Liver (tissue), 9 donors: ENCODE results near the gene CPED1. TPM values are rescaled to one million over a fixed set of nuclear protein-coding genes. Genes with fewer than 3 reads are reported as not detected.
A peak's percentile ranks its signal among the peaks of the same experiment; 100 is the strongest.

Experiments used
- DNase-seq: peaks from one replicate; pipeline ENCODE4 v3.0.0-alpha.2; 2017; ENCODE audit warnings: low spot score
- H3K27ac ChIP-seq, 2 donors: one replicate each; pipeline ENCODE4 v1.7.0; 2013; ENCODE audit warnings: inconsistent platforms in 2 of 2, low read length in 2 of 2, control low read depth in 1 of 2, low read depth in 1 of 2, mild to moderate bottlenecking in 1 of 2
- H3K27me3 ChIP-seq, 4 donors: one replicate each; pipeline versions ENCODE4 v1.6.1 to v1.7.0; 2013; ENCODE audit warnings: low read length in 3 of 4, inconsistent platforms in 1 of 4, mild to moderate bottlenecking in 1 of 4, moderate library complexity in 1 of 4; ENCODE audit not compliant: control insufficient read depth in 4 of 4, insufficient read depth in 4 of 4
- H3K36me3 ChIP-seq, 4 donors: one replicate each; pipeline versions ENCODE4 v1.6.1 to v1.7.0; 2013; ENCODE audit warnings: low read length in 3 of 4, mild to moderate bottlenecking in 3 of 4, low read depth in 1 of 4, moderate library complexity in 1 of 4; ENCODE audit not compliant: control insufficient read depth in 4 of 4, insufficient read depth in 3 of 4
- H3K4me1 ChIP-seq, 4 donors: one replicate each; pipeline versions ENCODE4 v1.6.1 to v1.7.0; 2013; ENCODE audit warnings: low read length in 3 of 4, mild to moderate bottlenecking in 3 of 4, moderate library complexity in 1 of 4; ENCODE audit not compliant: control insufficient read depth in 4 of 4, insufficient read depth in 4 of 4
- H3K4me3 ChIP-seq, 3 donors: one replicate each; pipeline versions ENCODE4 v1.6.1 to v1.7.0; 2013; ENCODE audit warnings: low read length in 3 of 3, control low read depth in 1 of 3, low read depth in 1 of 3, mild to moderate bottlenecking in 1 of 3
- H3K9ac ChIP-seq, 2 donors: one replicate each; pipeline ENCODE4 v1.7.0; 2013; ENCODE audit warnings: low read length in 2 of 2, mild to moderate bottlenecking in 2 of 2, moderate library complexity in 2 of 2, control low read depth in 1 of 2, low read depth in 1 of 2
- H3K9me3 ChIP-seq, 4 donors: one replicate each; pipeline versions ENCODE4 v1.6.1 to v1.7.0; 2013; ENCODE audit warnings: low read length in 3 of 4; ENCODE audit not compliant: control insufficient read depth in 4 of 4
- FOXA1 ChIP-seq: IDR thresholded peaks from 2 replicates; pipeline ENCODE4 v1.6.1; 2016; ENCODE audit warnings: antibody characterized with exemption
- FOXA2 ChIP-seq: IDR thresholded peaks from 2 replicates; pipeline ENCODE4 v1.6.1; 2016; ENCODE audit warnings: antibody characterized with exemption
- GABPA ChIP-seq, 2 donors: IDR thresholded peaks in 1 of 2; conservative IDR thresholded peaks in 1 of 2; 2 replicates each; pipeline ENCODE4 v1.6.1; 2016; ENCODE audit warnings: antibody characterized with exemption in 2 of 2, mild to moderate bottlenecking in 1 of 2, moderate library complexity in 1 of 2
- HNF4A ChIP-seq, 2 donors: conservative IDR thresholded peaks; 2 replicates each; pipeline ENCODE4 v1.6.1; 2016; ENCODE audit warnings: antibody characterized with exemption in 2 of 2, mild to moderate bottlenecking in 2 of 2
- JUND ChIP-seq, 2 donors: IDR thresholded peaks; 2 replicates each; pipeline ENCODE4 v1.6.1; 2016; ENCODE audit warnings: antibody characterized with exemption in 2 of 2
- NR2F2 ChIP-seq: IDR thresholded peaks from 2 replicates; pipeline ENCODE4 v1.6.1; 2016; ENCODE audit warnings: antibody characterized with exemption
- RAD21 ChIP-seq, 2 donors: IDR thresholded peaks; 2 replicates each; pipeline ENCODE4 v1.6.1; 2016; ENCODE audit warnings: antibody characterized with exemption in 2 of 2, mild to moderate bottlenecking in 2 of 2
- RXRA ChIP-seq, 2 donors: IDR thresholded peaks; 2 replicates each; pipeline ENCODE4 v1.6.1; 2017 to 2018; ENCODE audit warnings: antibody characterized with exemption in 2 of 2, mild to moderate bottlenecking in 1 of 2
- SP1 ChIP-seq: IDR thresholded peaks from 2 replicates; pipeline ENCODE4 v1.6.1; 2018; ENCODE audit warnings: antibody characterized with exemption, mild to moderate bottlenecking
- YY1 ChIP-seq: IDR thresholded peaks from 2 replicates; pipeline ENCODE4 v1.6.1; 2016; ENCODE audit warnings: antibody characterized with exemption, mild to moderate bottlenecking
- WGBS: extraction: QIAGEN DNeasy Blood & Tissue Kit; methylation state at CpG from one replicate; pipeline ENCODE4 v1.1.7; 2013; 5-methylcytosine and 5-hydroxymethylcytosine counted together
- polyA plus RNA-seq, 2 donors: library from polyadenylated mRNA; stranded (reverse) in 1 of 2; unstranded in 1 of 2; fragments of 200-250 nt in 1 of 2; fragments of >200 nt in 1 of 2; fragmentation: Nextera tagmentation in 1 of 2; extraction: Ambion mirVana in 1 of 2; gene quantifications; one replicate each; pipeline versions ENCODE4 v1.2.1 to v1.2.3, GENCODE V29; 2013 to 2015
- total RNA-seq, 2 donors: library from RNA; depleted of rRNA; stranded (reverse); fragments of >200 nt; gene quantifications; one replicate each; pipeline ENCODE4 v1.2.3, GENCODE V29; 2014
- TF ChIP-seq, protein P1 (sequence below): fragments of 150-350 bp; IDR thresholded peaks from 2 replicates; pipeline ENCODE4 v1.5.1; 2017; ENCODE audit warnings: improper control_type of control experiment, low read depth, low read length; ENCODE audit not compliant: missing input control
- TF ChIP-seq, protein P2 (sequence below): IDR thresholded peaks from 2 replicates; pipeline ENCODE4 v1.6.1; 2016; ENCODE audit warnings: antibody characterized with exemption
- TF ChIP-seq, protein P3 (sequence below): IDR thresholded peaks from 2 replicates; pipeline ENCODE4 v1.6.1; 2016; ENCODE audit warnings: antibody characterized with exemption
- TF ChIP-seq, protein P4 (sequence below): IDR thresholded peaks from 2 replicates; pipeline ENCODE4 v1.6.1; 2016; ENCODE audit warnings: antibody characterized with exemption
- TF ChIP-seq, protein P5 (sequence below): IDR thresholded peaks from 2 replicates; pipeline ENCODE4 v1.6.1; 2016; ENCODE audit warnings: antibody characterized with exemption, mild to moderate bottlenecking
- donor health status: healthy.
- donor health status: healthy.
- donor health status: healthy.
- donor health status: healthy.
- donor health status: healthy.

The CPED1 gene
- total and polyA plus RNA-seq, 4 donors, result 8.5 to 58.0 (median 14.6) TPM

DNA sequence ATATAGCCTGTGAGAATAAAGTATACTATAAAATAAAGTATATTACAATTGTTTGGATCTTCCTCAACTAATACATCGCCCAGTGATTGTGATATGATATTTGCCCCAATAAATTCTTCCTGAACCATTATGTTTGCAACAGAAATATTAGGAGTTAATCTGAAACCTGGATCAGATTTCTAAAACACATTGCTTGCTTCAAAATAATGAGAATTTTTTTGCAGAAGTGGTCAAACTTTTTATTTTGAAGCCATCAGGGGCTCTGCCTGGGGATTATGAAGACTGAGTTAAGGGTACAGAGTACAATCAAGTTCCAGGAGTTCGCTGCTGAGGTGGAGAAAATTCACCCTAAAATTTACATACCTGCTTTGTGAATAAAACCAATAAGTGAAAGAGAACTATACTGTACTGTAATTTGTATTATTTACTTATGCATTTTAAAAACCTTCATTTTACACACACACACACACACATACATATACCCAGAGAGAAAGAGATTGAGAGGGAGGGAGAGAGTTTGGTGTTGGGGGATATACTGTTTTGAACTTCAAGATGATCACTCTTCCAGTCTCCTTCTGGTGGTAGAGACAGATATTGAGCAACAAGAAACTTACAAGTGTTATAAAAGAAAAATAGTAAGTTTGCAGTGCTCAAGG lies 91.9 kb downstream of the CPED1 start:
- H3K27ac ChIP-seq, result peak overlapping the region in 1 of 2 donors; percentile 19
- no peaks in the 10 kb centered on the region for H3K36me3 ChIP-seq
- no peaks in the 10 kb centered on the region for H3K9me3 ChIP-seq
- no peak overlapping the region for H3K9ac ChIP-seq
- peaks cover 0 to 25% (median 19%) of the 10 kb centered on the region in 4 donors for H3K4me1 ChIP-seq
- no peaks in the 10 kb centered on the region for H3K27me3 ChIP-seq
- TF ChIP-seq RAD21 (IDR thresholded peaks at IDR 0.05) (no peak), YY1 (no peak), HNF4A (conservative IDR thresholded peaks at IDR 0.05) (no peak)
- WGBS, result 88% methylated on average over 2 of the region's 2 CpGs
- H3K4me3 ChIP-seq, result no peak overlapping the region
- DNase-seq, result no peak

DNA sequence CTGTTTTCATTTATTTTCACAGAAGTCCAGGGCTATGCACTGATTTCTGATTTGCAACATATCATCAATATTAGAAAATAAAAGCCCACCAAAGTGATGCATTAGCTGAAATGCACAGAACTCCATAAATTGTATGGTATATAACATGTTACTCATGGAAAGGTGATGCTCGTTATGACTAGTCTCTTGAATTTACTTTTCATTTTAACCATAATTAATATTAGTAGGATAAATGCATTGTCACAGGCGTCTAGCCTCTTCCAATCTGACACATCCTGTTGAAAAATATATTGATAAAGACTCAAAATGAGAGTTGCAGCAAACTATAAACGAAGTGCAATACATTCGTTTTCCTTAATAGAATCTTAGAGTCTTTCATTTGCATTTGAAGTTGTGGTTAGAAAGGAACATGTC lies 92.4 kb downstream of the CPED1 start:
- H3K4me1 ChIP-seq, result peaks cover 0 to 27% (median 21%) of the 10 kb centered on the region in 4 donors

More for the DNA sequence above, 92.4 kb downstream of the CPED1 start:
- DNase-seq, result no peak
- no peak overlapping the region for H3K4me3 ChIP-seq
- 62% methylated on average over 4 of the region's 4 CpGs for whole genome bisulfite sequencing
- no peaks in the 10 kb centered on the region for H3K9me3 ChIP-seq
- no peaks in the 10 kb centered on the region for H3K27me3 ChIP-seq
- H3K27ac ChIP-seq, result no peak overlapping the region
- TF ChIP-seq, protein P1, sequence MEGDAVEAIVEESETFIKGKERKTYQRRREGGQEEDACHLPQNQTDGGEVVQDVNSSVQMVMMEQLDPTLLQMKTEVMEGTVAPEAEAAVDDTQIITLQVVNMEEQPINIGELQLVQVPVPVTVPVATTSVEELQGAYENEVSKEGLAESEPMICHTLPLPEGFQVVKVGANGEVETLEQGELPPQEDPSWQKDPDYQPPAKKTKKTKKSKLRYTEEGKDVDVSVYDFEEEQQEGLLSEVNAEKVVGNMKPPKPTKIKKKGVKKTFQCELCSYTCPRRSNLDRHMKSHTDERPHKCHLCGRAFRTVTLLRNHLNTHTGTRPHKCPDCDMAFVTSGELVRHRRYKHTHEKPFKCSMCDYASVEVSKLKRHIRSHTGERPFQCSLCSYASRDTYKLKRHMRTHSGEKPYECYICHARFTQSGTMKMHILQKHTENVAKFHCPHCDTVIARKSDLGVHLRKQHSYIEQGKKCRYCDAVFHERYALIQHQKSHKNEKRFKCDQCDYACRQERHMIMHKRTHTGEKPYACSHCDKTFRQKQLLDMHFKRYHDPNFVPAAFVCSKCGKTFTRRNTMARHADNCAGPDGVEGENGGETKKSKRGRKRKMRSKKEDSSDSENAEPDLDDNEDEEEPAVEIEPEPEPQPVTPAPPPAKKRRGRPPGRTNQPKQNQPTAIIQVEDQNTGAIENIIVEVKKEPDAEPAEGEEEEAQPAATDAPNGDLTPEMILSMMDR, result no peak
- no peak for TF ChIP-seq NR2F2
- no peak for TF ChIP-seq HNF4A (conservative IDR thresholded peaks at IDR 0.05)
- TF ChIP-seq, protein P2, sequence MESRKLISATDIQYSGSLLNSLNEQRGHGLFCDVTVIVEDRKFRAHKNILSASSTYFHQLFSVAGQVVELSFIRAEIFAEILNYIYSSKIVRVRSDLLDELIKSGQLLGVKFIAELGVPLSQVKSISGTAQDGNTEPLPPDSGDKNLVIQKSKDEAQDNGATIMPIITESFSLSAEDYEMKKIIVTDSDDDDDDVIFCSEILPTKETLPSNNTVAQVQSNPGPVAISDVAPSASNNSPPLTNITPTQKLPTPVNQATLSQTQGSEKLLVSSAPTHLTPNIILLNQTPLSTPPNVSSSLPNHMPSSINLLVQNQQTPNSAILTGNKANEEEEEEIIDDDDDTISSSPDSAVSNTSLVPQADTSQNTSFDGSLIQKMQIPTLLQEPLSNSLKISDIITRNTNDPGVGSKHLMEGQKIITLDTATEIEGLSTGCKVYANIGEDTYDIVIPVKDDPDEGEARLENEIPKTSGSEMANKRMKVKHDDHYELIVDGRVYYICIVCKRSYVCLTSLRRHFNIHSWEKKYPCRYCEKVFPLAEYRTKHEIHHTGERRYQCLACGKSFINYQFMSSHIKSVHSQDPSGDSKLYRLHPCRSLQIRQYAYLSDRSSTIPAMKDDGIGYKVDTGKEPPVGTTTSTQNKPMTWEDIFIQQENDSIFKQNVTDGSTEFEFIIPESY, result no peak
- TF ChIP-seq, protein P3, sequence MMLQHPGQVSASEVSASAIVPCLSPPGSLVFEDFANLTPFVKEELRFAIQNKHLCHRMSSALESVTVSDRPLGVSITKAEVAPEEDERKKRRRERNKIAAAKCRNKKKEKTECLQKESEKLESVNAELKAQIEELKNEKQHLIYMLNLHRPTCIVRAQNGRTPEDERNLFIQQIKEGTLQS, result no peak
- TF ChIP-seq RXRA (IDR thresholded peaks at IDR 0.05), result no peak
- no peak for TF ChIP-seq FOXA1
- TF ChIP-seq SP1, result no peak
- TF ChIP-seq JUND (IDR thresholded peaks at IDR 0.05), result no peak
- TF ChIP-seq FOXA2, result no peak
- TF ChIP-seq, protein P4, sequence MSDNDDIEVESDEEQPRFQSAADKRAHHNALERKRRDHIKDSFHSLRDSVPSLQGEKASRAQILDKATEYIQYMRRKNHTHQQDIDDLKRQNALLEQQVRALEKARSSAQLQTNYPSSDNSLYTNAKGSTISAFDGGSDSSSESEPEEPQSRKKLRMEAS, result no peak
- no peak for TF ChIP-seq GABPA (IDR thresholded peaks at IDR 0.05 in 1 of 2, conservative IDR thresholded peaks at IDR 0.05 in 1 of 2)
- TF ChIP-seq, protein P5, sequence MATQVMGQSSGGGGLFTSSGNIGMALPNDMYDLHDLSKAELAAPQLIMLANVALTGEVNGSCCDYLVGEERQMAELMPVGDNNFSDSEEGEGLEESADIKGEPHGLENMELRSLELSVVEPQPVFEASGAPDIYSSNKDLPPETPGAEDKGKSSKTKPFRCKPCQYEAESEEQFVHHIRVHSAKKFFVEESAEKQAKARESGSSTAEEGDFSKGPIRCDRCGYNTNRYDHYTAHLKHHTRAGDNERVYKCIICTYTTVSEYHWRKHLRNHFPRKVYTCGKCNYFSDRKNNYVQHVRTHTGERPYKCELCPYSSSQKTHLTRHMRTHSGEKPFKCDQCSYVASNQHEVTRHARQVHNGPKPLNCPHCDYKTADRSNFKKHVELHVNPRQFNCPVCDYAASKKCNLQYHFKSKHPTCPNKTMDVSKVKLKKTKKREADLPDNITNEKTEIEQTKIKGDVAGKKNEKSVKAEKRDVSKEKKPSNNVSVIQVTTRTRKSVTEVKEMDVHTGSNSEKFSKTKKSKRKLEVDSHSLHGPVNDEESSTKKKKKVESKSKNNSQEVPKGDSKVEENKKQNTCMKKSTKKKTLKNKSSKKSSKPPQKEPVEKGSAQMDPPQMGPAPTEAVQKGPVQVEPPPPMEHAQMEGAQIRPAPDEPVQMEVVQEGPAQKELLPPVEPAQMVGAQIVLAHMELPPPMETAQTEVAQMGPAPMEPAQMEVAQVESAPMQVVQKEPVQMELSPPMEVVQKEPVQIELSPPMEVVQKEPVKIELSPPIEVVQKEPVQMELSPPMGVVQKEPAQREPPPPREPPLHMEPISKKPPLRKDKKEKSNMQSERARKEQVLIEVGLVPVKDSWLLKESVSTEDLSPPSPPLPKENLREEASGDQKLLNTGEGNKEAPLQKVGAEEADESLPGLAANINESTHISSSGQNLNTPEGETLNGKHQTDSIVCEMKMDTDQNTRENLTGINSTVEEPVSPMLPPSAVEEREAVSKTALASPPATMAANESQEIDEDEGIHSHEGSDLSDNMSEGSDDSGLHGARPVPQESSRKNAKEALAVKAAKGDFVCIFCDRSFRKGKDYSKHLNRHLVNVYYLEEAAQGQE, result no peak
- TF ChIP-seq RAD21 (IDR thresholded peaks at IDR 0.05), result no peak
- no peak overlapping the region for H3K9ac ChIP-seq
- H3K36me3 ChIP-seq, result no peaks in the 10 kb centered on the region
